PC-9 (cell line): ENCODE measurements around the gene CNTN5. TPM values are rescaled to one million over a fixed set of nuclear protein-coding genes. Genes with fewer than 3 reads are reported as not detected.

Source experiments
- BruUV-seq: library from RNA; stranded (reverse); fragments of 400-500 nt; replicated peaks from 2 replicates; lab custom pipeline; 2021; lab: Mats Ljungman, UMichigan
- CTCF ChIA-PET: fragments of 300-600 bp; sonication (Branson Sonifier 250); formaldehyde crosslinking; loops from one replicate; lab custom pipeline; 2022; ENCODE audit warnings: antibody characterized with exemption; lab: Charles Lee
- POLR2A ChIA-PET: fragments of 300-600 bp; sonication (Branson Sonifier 250); formaldehyde crosslinking; loops from one replicate; lab custom pipeline; 2022; ENCODE audit warnings: antibody characterized with exemption; ENCODE audit not compliant: unreplicated experiment; lab: Charles Lee
- DNase-seq, 2 experiments: peaks; one replicate each; pipeline versions ENCODE4 v3.0.0 to v3.0.0-alpha.2; 2015 to 2022; ENCODE audit warnings: mixed read lengths in 1 of 2
- H2AFZ ChIP-seq: fragments of 200-600 bp; sonication (generic); 2 replicates; pipeline ENCODE4 v1.8.1; 2017; ENCODE audit warnings: antibody characterized with exemption
- H3F3A ChIP-seq: fragments of 200-600 bp; sonication (generic); 2 replicates; pipeline ENCODE4 v1.8.1; 2017; ENCODE audit warnings: antibody characterized with exemption, mild to moderate bottlenecking, low read depth; ENCODE audit not compliant: insufficient read depth
- H3K27ac ChIP-seq: fragments of 200-600 bp; sonication (generic); 2 replicates; pipeline ENCODE4 v1.6.1; 2016; ENCODE audit warnings: mixed run types
- H3K27me3 ChIP-seq: fragments of 200-600 bp; sonication (generic); 2 replicates; pipeline ENCODE4 v1.6.1; 2016; ENCODE audit warnings: low read depth, mixed run types; ENCODE audit not compliant: insufficient read depth
- H3K36me3 ChIP-seq: fragments of 200-600 bp; sonication (generic); 2 replicates; pipeline ENCODE4 v1.6.1; 2016; ENCODE audit warnings: low read depth, mixed run types
- H3K4me1 ChIP-seq: fragments of 200-600 bp; sonication (generic); replicated peaks from 2 replicates; pipeline ENCODE4 v1.6.1; 2016; ENCODE audit warnings: mixed run types; ENCODE audit not compliant: insufficient read depth
- H3K4me2 ChIP-seq: fragments of 200-600 bp; sonication (generic); 2 replicates; pipeline ENCODE4 v1.6.1; 2017; ENCODE audit warnings: mixed run types
- H3K4me3 ChIP-seq: fragments of 200-600 bp; sonication (generic); 2 replicates; pipeline ENCODE4 v1.6.1; 2016; ENCODE audit warnings: mixed run types
- H3K79me2 ChIP-seq: fragments of 200-600 bp; sonication (generic); 2 replicates; pipeline ENCODE4 v1.6.1; 2017; ENCODE audit warnings: low read depth, mixed run types
- H3K9me2 ChIP-seq: fragments of 200-600 bp; sonication (generic); 2 replicates; pipeline ENCODE4 v1.8.1; 2017; ENCODE audit warnings: mild to moderate bottlenecking; ENCODE audit not compliant: insufficient read depth
- H3K9me3 ChIP-seq: fragments of 200-600 bp; sonication (generic); 2 replicates; pipeline ENCODE4 v1.8.1; 2016; ENCODE audit warnings: low read depth; ENCODE audit not compliant: insufficient read depth
- H4K20me1 ChIP-seq: fragments of 200-600 bp; sonication (generic); 2 replicates; pipeline ENCODE4 v1.8.1; 2017; ENCODE audit not compliant: insufficient read depth
- EZH2 ChIP-seq: fragments of 200-600 bp; sonication (generic); IDR thresholded peaks from 2 replicates; pipeline ENCODE4 v1.8.0; 2017; ENCODE audit warnings: antibody characterized with exemption, low read depth
- intact Hi-C: fragments of 100-400 bp; cut with micrococcal nuclease; formaldehyde crosslinking; loops from one replicate; pipeline ENCODE4 v1.10.0; 2022; ENCODE audit not compliant: unreplicated experiment
- total RNA-seq: library from RNA; stranded (reverse); gene quantifications from 2 replicates; pipeline ENCODE4 v1.2.3, GENCODE V29; 2021
- TF ChIP-seq, protein P1 (sequence below): fragments of 200-600 bp; sonication (generic); conservative IDR thresholded peaks from 2 replicates; pipeline ENCODE4 v1.6.1; 2017; ENCODE audit warnings: mixed run types, antibody characterized with exemption, mild to moderate bottlenecking, moderate library complexity

The CNTN5 gene
- total RNA-seq, 1 experiment from 2014 or later = not detected

- intact Hi-C loops = no loop called here
- Histone ChIP-seq H3K9me3 (no peaks in the 10 kb centered on the region), H3K79me2 (no peaks in the 10 kb centered on the region), H2AFZ (peak overlapping the region; percentile 67), H3K4me2 (peak overlapping the region; percentile 5; the same call in 1 of the 2 replicates), H3K9me2 (0 out of 2 replicates have a peak, but pooled peaks cover 3% of the 10 kb centered on the region), H4K20me1 (no peaks in the 10 kb centered on the region), H3K27ac (no peak overlapping the region), H3K4me3 (no peak overlapping the region), H3F3A (no peaks in the 10 kb centered on the region), H3K27me3 (no peaks in the 10 kb centered on the region), H3K4me1 (no peaks in the 10 kb centered on the region), H3K36me3 (no peaks in the 10 kb centered on the region)
- CTCF ChIA-PET = no interaction called here
- no TSS peak for BruUV-seq
- POLR2A ChIA-PET = no interaction called here
- no peak for DNase-seq
- TF ChIP-seq EZH2 = no peak
Measured at GRCh38 chr11:99422581-99423427, 402.1 kb downstream of the CNTN5 start.

DNA sequence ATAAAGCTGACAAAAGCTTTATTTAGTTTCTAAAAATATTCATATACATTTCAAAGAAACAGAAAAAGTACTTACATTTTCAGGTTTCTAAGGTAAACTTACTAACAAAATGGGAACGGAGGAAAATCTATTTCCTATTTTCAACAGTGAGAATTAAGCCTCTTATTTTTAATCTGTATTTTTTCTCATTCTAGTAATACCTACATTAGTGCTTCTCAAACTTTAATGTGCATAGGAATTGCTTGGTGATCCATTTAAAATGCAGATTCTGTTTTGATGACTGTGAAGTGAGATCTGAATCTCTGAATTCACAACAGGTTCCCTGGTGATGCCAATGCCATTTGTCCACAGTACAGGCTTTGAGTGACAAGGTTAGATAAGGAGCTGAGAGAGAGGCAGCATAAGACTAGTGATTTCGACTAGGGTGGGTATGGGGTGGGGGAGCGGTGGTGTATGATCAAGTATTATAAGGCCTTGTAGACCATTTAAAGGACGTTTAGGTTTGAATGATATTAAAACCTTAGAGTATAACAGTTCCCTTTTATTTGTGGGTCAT lies 402.8 kb downstream of the CNTN5 start:
- CTCF ChIA-PET = no interaction called here
- DNase-seq = no peak
- Histone ChIP-seq H3K4me2 (no peak overlapping the region), H3K27ac (no peak overlapping the region), H2AFZ (peak overlapping the region; percentile 67), H3K4me1 (no peaks in the 10 kb centered on the region), H3K27me3 (no peaks in the 10 kb centered on the region), H3K9me2 (0 out of 2 replicates have a peak, but pooled peaks cover 3% of the 10 kb centered on the region), H3K36me3 (no peaks in the 10 kb centered on the region), H3K79me2 (no peaks in the 10 kb centered on the region), H3F3A (no peaks in the 10 kb centered on the region), H4K20me1 (no peaks in the 10 kb centered on the region), H3K9me3 (no peaks in the 10 kb centered on the region), H3K4me3 (no peak overlapping the region)
- TF ChIP-seq EZH2 = no peak
- TF ChIP-seq, protein P1, sequence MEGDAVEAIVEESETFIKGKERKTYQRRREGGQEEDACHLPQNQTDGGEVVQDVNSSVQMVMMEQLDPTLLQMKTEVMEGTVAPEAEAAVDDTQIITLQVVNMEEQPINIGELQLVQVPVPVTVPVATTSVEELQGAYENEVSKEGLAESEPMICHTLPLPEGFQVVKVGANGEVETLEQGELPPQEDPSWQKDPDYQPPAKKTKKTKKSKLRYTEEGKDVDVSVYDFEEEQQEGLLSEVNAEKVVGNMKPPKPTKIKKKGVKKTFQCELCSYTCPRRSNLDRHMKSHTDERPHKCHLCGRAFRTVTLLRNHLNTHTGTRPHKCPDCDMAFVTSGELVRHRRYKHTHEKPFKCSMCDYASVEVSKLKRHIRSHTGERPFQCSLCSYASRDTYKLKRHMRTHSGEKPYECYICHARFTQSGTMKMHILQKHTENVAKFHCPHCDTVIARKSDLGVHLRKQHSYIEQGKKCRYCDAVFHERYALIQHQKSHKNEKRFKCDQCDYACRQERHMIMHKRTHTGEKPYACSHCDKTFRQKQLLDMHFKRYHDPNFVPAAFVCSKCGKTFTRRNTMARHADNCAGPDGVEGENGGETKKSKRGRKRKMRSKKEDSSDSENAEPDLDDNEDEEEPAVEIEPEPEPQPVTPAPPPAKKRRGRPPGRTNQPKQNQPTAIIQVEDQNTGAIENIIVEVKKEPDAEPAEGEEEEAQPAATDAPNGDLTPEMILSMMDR = no peak
- intact Hi-C loops = no loop called here
- POLR2A ChIA-PET = no interaction called here
- BruUV-seq = no TSS peak

- Histone ChIP-seq H3K27ac (no peak overlapping the region), H3K36me3 (no peaks in the 10 kb centered on the region), H3K4me3 (no peak overlapping the region), H3K9me3 (no peaks in the 10 kb centered on the region), H3K4me1 (no peaks in the 10 kb centered on the region), H4K20me1 (no peaks in the 10 kb centered on the region), H3K9me2 (0 out of 2 replicates have a peak, but pooled peaks cover 3% of the 10 kb centered on the region), H3F3A (no peaks in the 10 kb centered on the region), H2AFZ (no peak overlapping the region), H3K27me3 (no peaks in the 10 kb centered on the region), H3K4me2 (no peak overlapping the region), H3K79me2 (no peaks in the 10 kb centered on the region)
- intact Hi-C loops = no loop called here
- DNase-seq = no peak
- no TSS peak for BruUV-seq
- no peak for TF ChIP-seq EZH2
- TF ChIP-seq, protein P1 = no peak
- POLR2A ChIA-PET = no interaction called here
- CTCF ChIA-PET = no interaction called here
Measured at GRCh38 chr11:99424313-99425084, 403.8 kb downstream of the CNTN5 start.
